K562 (cell line): Measurements from ENCODE around the gene HK1. TPM values are rescaled to one million over a fixed set of nuclear protein-coding genes. Genes with fewer than 3 reads are reported as not detected.
A peak's percentile ranks its signal among the peaks of the same experiment; 100 is the strongest.

ENCODE experiments used
- BRCA1 ChIP-seq, 2 experiments: fragments of 450-650 bp in 1 of 2; sonication (generic) in 1 of 2; formaldehyde crosslinking in 1 of 2; IDR thresholded peaks; 2 replicates each; pipeline versions ENCODE4 v1.5.0 to v1.6.1; 2017 to 2020; ENCODE audit warnings: mild to moderate bottlenecking in 1 of 2, missing genetic modification reagents in 1 of 2
- CBX8 ChIP-seq: fragments of 200-600 bp; sonication (generic); IDR thresholded peaks from 2 replicates; pipeline ENCODE4 v1.6.1; 2012; ENCODE audit warnings: borderline replicate concordance, mixed run types, low read depth, mild to moderate bottlenecking, moderate library complexity, mixed read lengths, low read length, control low read depth, inconsistent platforms; ENCODE audit not compliant: poor library complexity, severe bottlenecking; ENCODE audit errors: extremely low read depth
- DACH1 ChIP-seq: fragments of 450-650 bp; IDR thresholded peaks from 2 replicates; pipeline ENCODE4 v1.6.1; 2018; ENCODE audit not compliant: partially characterized antibody
- ERF ChIP-seq: fragments of 450-650 bp; formaldehyde crosslinking; IDR thresholded peaks from 2 replicates; pipeline ENCODE4 v1.4.0; 2020; ENCODE audit warnings: mild to moderate bottlenecking, mixed read lengths
- EZH2 ChIP-seq: IDR thresholded peaks from 2 replicates; pipeline ENCODE4 v1.6.1; 2012; ENCODE audit warnings: low read depth, mild to moderate bottlenecking, inconsistent platforms, low read length, borderline replicate concordance
- HDAC8 ChIP-seq: fragments of 450-650 bp; IDR thresholded peaks from 2 replicates; pipeline ENCODE4 v1.6.1; 2016; ENCODE audit warnings: mild to moderate bottlenecking, missing genetic modification characterization, moderate library complexity, missing compliant biosample characterization
- KAT2B ChIP-seq: IDR thresholded peaks from one replicate; pipeline ENCODE4 v1.6.1; 2012; ENCODE audit warnings: low read depth, mild to moderate bottlenecking, control low read depth, inconsistent platforms, low read length, moderate library complexity
- MAZ ChIP-seq, 2 experiments: fragments of 450-650 bp in 1 of 2; sonication (generic) in 1 of 2; formaldehyde crosslinking; IDR thresholded peaks in 1 of 2; conservative IDR thresholded peaks in 1 of 2; 2 replicates each; pipeline versions ENCODE4 v1.4.0 to v1.5.0; 2020; ENCODE audit warnings: mild to moderate bottlenecking in 1 of 2, missing genetic modification reagents in 1 of 2
- NKRF ChIP-seq: fragments of 450-650 bp; IDR thresholded peaks from 2 replicates; pipeline ENCODE4 v1.6.1; 2016; ENCODE audit warnings: borderline replicate concordance
- POLR2H ChIP-seq: IDR thresholded peaks from 2 replicates; pipeline ENCODE4 v1.6.1; 2016; ENCODE audit warnings: missing genetic modification characterization, low read depth, mild to moderate bottlenecking, control low read depth, missing compliant biosample characterization, moderate library complexity
- RBM34 ChIP-seq: fragments of 200-400 bp; formaldehyde crosslinking; IDR thresholded peaks from 2 replicates; pipeline ENCODE4 v1.6.1; 2018; ENCODE audit warnings: low read length, borderline replicate concordance; ENCODE audit not compliant: insufficient read depth
- SAP30 ChIP-seq: fragments of 200-600 bp; sonication (generic); IDR thresholded peaks from 2 replicates; pipeline ENCODE4 v1.6.1; 2012; ENCODE audit warnings: borderline replicate concordance, low read depth, mild to moderate bottlenecking, moderate library complexity, low read length, control low read depth, inconsistent platforms; ENCODE audit not compliant: insufficient read depth, poor library complexity, severe bottlenecking
- SIN3B ChIP-seq: fragments of 450-650 bp; IDR thresholded peaks from 2 replicates; pipeline ENCODE4 v1.6.1; 2017; ENCODE audit warnings: low read depth, mild to moderate bottlenecking, moderate library complexity
- SLC30A9 ChIP-seq: fragments of 250-450 bp; sonication (Bioruptor Pico); IDR thresholded peaks from 2 replicates; pipeline ENCODE4 v1.8.0; 2022; ENCODE audit warnings: mild to moderate bottlenecking, moderate library complexity
- XRCC5 ChIP-seq: fragments of 200-400 bp; formaldehyde crosslinking; IDR thresholded peaks from 2 replicates; pipeline ENCODE4 v1.6.1; 2017; ENCODE audit warnings: low read depth, mild to moderate bottlenecking, low read length
- ZBTB17 ChIP-seq: fragments of 450-650 bp; formaldehyde crosslinking; IDR thresholded peaks from 2 replicates; pipeline ENCODE4 v1.4.0; 2020; ENCODE audit warnings: mild to moderate bottlenecking
- ZNF224 ChIP-seq: sonication (generic); formaldehyde crosslinking; IDR thresholded peaks from 2 replicates; pipeline ENCODE4 v1.8.0; 2022; ENCODE audit warnings: mild to moderate bottlenecking, missing genetic modification reagents
- ZNF24 ChIP-seq: fragments of 450-650 bp; IDR thresholded peaks from 2 replicates; pipeline ENCODE4 v1.6.1; 2016
- ZSCAN32 ChIP-seq: fragments of 450-650 bp; formaldehyde crosslinking; IDR thresholded peaks from 2 replicates; pipeline ENCODE4 v1.4.0; 2020; ENCODE audit warnings: mild to moderate bottlenecking, moderate library complexity
- polyA plus RNA-seq, 8 experiments: library from polyadenylated mRNA; depleted of rRNA in 4 of 8; stranded (reverse) in 5 of 8; unstranded in 3 of 8; fragments of >200 nt; fragmentation: Nextera tagmentation in 2 of 8; fragmentation: Illumina TruSeq in 1 of 8; extraction: Ambion mirVana in 2 of 8; extraction: Trizol in 1 of 8; gene quantifications; 2 replicates each; pipeline versions ENCODE4 v1.2.1 to v1.2.3, GENCODE V29; 2011 to 2014; ENCODE audit warnings: inconsistent platforms in 1 of 8, missing spikeins in 1 of 8
- total RNA-seq, 7 experiments: library from RNA; depleted of rRNA in 6 of 7; stranded (reverse); fragments of >200 nt in 6 of 7; fragmentation: Illumina TruSeq in 2 of 7; extraction: Trizol in 2 of 7; gene quantifications; 2 replicates each; pipeline versions ENCODE4 v1.2.1 to v1.2.3, GENCODE V29; 2011 to 2021; ENCODE audit warnings: low replicate concordance in 1 of 7
- TF ChIP-seq, protein P1 (sequence below): fragments of 450-650 bp; IDR thresholded peaks from 2 replicates; pipeline ENCODE4 v1.6.1; 2016; ENCODE audit warnings: low read depth

Gene HK1
- total and polyA plus RNA-seq, 9 of the 15 experiments (the other 6 are each of a cell fraction or from before 2014, with no cell fraction given): 29.2 to 444 (median 193) TPM

DNA sequence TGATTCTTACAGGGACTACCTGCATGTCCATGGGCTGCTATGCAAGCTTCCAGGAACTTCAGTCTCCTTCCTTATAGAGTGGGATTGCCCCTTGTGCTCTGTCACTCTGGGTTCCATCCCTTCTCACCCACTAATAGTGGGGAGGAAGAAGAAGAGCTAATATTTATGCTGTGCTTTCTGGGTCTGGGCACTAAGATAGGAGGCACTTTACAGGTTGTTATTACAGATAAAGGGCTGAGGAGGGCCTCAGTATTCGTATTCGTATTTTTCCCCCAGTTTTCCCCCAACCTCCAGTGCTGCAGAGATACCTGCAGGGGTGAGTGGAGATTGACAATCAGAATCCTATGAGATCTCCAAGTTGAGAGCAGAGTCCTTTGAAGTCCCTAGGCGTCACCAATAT, 14.2 kb downstream of the HK1 start (continued):
- TF ChIP-seq SAP30: no peak
- no peak for TF ChIP-seq CBX8
- peak; percentile 36 for TF ChIP-seq DACH1
- TF ChIP-seq, protein P1, sequence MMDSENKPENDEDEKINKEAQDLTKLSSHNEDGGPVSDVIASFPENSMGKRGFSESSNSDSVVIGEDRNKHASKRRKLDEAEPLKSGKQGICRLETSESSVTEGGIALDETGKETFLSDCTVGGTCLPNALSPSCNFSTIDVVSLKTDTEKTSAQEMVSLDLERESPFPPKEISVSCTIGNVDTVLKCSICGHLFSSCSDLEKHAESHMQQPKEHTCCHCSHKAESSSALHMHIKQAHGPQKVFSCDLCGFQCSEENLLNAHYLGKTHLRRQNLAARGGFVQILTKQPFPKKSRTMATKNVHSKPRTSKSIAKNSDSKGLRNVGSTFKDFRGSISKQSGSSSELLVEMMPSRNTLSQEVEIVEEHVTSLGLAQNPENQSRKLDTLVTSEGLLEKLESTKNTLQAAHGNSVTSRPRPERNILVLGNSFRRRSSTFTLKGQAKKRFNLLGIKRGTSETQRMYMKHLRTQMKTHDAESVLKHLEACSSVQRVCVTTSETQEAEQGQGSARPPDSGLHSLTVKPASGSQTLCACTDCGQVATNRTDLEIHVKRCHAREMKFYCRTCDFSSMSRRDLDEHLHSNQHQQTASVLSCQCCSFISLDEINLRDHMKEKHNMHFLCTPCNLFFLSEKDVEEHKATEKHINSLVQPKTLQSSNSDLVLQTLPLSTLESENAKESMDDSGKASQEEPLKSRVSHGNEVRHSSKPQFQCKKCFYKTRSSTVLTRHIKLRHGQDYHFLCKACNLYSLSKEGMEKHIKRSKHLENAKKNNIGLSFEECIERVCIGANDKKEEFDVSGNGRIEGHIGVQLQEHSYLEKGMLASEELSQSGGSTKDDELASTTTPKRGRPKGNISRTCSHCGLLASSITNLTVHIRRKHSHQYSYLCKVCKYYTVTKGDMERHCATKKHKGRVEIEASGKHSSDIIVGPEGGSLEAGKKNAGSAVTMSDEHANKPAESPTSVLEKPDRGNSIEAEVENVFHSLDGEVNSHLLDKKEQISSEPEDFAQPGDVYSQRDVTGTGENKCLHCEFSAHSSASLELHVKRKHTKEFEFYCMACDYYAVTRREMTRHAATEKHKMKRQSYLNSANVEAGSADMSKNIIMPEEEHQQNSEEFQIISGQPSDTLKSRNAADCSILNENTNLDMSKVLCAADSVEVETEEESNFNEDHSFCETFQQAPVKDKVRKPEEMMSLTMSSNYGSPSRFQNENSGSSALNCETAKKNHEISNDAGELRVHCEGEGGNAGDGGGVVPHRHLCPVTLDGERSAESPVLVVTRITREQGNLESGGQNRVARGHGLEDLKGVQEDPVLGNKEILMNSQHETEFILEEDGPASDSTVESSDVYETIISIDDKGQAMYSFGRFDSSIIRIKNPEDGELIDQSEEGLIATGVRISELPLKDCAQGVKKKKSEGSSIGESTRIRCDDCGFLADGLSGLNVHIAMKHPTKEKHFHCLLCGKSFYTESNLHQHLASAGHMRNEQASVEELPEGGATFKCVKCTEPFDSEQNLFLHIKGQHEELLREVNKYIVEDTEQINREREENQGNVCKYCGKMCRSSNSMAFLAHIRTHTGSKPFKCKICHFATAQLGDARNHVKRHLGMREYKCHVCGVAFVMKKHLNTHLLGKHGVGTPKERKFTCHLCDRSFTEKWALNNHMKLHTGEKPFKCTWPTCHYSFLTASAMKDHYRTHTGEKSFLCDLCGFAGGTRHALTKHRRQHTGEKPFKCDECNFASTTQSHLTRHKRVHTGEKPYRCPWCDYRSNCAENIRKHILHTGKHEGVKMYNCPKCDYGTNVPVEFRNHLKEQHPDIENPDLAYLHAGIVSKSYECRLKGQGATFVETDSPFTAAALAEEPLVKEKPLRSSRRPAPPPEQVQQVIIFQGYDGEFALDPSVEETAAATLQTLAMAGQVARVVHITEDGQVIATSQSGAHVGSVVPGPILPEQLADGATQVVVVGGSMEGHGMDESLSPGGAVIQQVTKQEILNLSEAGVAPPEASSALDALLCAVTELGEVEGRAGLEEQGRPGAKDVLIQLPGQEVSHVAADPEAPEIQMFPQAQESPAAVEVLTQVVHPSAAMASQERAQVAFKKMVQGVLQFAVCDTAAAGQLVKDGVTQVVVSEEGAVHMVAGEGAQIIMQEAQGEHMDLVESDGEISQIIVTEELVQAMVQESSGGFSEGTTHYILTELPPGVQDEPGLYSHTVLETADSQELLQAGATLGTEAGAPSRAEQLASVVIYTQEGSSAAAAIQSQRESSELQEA: no peak
- no peak for TF ChIP-seq ZNF224
- TF ChIP-seq RBM34: no peak
- no peak for TF ChIP-seq SLC30A9 (CRISPR knock-in tag)
- TF ChIP-seq ERF (CRISPR knock-in tag): no peak
- no peak for TF ChIP-seq ZNF24
- TF ChIP-seq EZH2: no peak
- no peak for TF ChIP-seq POLR2H (tag)
- no peak for TF ChIP-seq NKRF
- no peak for TF ChIP-seq ZBTB17 (CRISPR knock-in tag)
- no peak for TF ChIP-seq MAZ (CRISPR knock-in tag; conservative IDR thresholded peaks at IDR 0.05 in 1 of 2, IDR thresholded peaks at IDR 0.05 in 1 of 2)
- no peak for TF ChIP-seq HDAC8
- no peak for TF ChIP-seq ZSCAN32 (CRISPR knock-in tag)
- TF ChIP-seq XRCC5: no peak
- TF ChIP-seq KAT2B: no peak
- TF ChIP-seq BRCA1 (IDR thresholded peaks at IDR 0.05): no peak
- no peak for TF ChIP-seq BRCA1 (CRISPR knock-in tag; IDR thresholded peaks at IDR 0.05)
- no peak for TF ChIP-seq SIN3B
